Anterior cingulate cortex (tissue), 58 donors: ENCODE measurements around the gene ZFYVE28.
A peak's percentile ranks its signal among the peaks of the same experiment; 100 is the strongest.

Source experiments
- DNase-seq, 58 donors: peaks; one replicate each; lab custom pipeline; 2025; lab: John Stamatoyannopoulos, UW

The ZFYVE28 gene

DNA sequence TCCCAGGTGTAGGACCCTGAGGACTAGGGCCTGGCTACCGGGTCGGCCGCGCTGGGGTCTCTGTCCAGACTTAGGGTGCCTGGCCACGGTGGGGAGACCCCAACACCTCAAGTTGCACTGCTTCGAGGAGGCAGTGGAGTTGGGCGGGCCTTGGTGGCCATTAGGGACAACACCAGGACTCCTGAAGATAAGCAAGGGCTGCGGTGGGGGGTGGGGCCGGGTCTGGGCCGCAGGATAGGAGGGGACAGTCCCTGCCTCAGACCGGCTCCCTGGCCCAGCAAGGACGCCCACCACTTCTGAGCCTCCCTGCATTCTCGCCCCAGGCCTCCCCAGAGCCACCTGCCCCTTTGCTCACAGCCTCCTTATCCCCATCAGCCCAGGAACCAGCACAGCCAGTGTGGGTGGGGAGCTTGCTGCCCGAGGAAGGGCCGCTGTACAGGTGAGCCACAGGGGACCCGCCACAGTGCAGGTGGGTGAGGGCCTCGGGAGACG, 151.1 kb downstream of the ZFYVE28 start:
- DNase-seq: no peak

DNA sequence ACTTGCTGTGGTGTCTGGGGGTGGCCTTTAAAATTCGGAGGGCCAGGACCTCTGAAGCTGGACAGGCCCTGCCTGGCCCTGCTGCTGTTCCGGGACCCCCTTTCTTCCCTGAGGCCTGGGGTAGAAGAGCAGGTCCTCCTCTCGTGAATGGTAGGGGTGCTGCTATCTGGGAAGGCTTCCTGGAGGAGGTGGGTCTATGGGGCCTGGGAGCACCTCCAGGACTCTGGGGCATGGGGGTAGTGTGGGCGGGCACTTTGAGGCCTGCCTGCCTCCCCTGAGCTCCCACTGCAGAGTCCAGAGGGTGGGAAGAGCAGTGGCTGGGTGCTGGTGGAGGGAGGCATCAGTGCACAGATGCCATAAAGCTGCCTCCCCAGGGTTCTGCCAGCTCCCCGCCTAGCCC, 151.6 kb downstream of the ZFYVE28 start:
- no peak for DNase-seq

DNA sequence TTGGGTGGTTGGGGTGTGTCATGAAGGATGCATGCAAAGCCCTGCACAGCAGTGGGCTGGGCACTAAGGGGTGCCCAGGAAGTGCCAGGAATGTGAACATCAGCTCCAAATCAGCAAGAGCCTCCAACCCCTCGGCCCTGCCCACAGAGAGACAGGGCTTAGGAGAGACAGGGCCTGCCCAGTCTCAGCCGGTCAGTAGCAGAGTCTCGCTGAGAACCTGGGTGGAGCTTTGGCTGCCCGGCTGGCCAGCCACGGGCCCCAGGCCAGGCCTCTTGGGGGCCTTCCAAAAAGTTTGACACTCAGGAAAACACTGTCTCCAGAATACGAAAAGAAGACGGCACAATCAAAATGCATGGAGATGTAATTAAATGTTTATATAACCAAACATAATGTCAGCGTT, 152.3 kb downstream of the ZFYVE28 start:
- DNase-seq: peak in 36 of 58 donors; percentile 11 to 67 (median 48)

DNA sequence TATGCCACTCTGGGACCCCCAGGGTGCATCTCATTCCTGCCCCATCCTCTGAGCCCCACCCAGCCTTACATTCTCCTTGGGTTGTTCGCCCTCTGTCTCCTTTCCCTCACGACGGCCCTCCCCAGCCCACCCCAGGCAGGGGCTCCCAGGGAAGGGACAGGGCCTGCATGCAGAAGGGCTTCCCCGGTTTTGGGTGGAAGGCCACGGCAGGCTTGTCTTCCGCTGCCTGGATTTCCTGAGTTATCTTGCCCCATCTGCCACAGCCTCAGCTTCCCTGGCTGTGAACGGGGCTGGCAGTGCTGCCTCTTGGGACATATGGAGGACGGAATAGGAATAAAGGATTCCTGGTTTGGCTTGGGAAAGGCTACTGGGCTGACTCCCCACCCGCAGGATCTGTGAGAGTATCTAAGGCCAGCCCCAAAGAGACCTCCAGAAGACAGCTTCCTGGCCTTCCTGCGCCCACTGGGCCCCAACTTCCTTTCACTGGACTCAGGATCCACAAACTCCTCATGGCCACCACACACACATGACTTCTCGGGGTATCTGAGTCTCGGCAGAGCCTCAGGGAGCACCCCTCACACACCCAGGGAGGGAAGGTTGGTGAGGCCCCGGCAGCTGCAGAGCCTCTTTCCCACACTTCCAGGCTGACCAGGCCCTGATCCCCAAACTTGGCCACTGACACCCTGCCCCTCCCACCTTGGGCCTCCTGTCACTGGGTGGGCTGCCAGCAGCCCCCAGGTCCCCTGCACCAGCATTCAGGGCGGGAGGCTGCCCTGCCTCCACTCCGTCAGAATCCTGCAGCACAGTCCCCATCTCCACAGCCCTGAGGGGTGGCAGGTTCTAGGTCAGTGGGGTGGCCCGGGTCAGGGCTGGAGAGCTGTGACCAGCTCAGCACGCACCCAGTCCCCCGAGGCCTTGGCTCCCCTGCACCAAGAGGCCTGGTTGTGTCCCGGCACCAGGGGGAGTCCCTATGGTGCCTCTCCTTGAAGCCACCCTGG, 153.0 kb downstream of the ZFYVE28 start:
- DNase-seq: no peak

DNA sequence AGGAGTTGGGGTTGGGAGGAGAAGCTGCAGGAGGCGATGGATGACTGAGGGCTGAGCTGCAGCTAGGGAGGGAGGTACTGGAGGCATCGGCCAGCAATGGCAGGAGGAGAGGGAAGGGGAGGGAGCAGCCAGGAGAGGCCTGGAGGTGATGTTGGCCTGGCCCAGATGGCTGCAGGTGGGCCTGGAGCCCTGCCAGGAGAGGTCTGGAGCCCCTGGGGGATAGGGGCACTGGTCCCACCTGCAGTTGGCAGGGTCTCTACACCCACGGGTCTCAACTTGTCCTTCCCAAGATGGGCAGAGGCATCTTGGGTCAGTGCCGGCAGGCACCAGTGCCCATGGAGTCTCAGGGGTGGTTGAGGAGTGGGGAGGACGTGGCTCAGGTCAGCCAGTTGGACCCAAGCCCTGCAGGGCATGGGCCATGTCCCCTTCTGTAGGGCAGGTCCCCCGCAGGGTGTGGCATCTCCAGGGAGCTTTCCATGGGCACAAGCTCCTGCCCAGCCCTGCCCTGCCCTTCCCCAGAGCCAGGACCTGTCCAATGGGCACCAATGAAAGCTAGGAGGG, 153.9 kb downstream of the ZFYVE28 start:
- DNase-seq: no peak

DNA sequence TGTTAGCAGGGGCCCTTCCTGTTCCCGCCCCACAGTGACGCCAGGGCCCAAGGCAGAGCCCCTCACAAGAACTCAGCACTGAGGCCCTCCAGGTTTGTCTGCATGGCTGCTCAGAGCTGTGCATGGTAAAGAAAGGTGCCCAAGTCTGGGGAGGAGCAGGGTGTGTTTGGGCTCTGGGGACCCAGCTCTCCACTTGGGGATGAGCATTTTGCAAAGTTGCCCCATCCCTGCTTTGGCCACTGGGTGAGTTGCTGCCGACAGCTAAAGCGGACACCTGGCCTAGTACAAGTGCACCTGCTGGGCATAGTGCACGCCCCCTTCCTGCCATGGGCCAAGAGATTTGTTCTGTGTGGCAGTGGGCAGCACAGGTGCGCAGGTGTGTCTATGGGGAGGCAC, 154.5 kb downstream of the ZFYVE28 start:
- DNase-seq: peak in 1 of 58 donors; percentile 25

DNA sequence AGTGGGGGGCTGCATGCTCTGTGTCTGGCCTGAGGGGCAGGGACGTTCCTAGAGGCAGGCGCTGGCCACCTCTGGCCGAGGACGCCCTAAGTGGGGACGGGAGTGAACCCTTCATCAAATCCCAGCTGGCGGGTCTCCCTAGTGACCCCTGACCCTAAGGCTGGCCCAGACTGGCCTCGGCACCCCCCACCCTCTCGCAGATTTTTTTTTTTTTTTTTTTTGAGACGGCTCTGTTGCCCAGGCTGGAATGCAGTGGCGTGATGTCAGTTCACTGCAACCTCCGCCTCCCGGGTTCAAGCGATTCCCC, 155.5 kb downstream of the ZFYVE28 start:
- no peak for DNase-seq

DNA sequence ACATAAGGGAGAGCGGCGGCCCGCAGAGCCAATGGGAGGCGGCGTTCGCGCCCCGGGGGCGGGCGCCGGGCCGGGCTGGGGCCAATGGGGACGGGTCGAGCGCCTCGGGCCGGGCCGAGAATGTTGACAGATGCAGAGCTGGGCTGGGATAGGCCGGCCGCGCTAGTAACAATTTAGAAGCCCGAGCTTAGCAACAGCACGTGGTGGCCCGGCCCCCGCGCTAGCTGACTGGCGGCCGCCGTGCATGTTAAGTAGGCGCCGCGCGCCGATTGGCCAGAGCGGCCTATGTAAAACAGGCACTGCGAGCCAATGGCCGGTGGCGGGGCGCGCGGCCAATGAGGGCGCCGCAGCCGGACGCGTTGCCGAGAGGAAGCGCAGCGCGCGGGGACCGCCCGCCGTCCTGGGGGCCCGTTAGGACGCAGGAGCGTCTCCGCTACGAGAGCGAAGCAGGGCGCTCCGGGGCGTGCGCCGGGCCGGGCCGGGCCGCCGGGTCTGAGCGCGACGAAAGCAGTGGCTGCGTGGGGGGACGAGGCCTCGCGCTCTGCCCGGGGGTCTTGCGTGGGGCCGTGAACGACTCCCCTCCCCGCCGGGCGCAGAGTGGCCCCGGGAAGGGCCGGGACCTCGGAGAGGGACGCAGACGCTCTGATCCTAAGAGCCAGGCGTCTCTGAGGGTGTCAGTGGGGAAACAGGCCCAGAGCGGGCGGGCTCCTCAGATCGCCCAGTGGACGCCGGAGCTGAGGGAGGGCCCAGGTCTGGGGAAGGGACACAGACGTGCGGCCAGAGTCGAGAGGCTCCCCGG, 156.1 kb downstream of the ZFYVE28 start:
- peak; percentile 80 to 100 (median 99) for DNase-seq

DNA sequence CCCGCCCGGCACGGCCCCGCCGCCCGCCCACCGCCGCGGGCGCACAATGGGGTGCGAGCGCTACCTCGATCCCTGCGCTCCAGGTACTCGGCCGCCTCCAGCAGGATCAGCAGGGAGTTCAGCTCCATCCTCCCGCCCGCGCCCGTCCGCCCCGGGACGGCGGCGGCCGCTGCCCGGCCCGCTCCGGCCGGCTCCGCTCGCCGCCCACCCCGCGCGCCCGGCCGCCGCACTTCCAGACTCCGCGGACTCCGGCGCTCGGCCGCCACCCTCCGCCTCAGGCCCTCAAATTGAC, 156.6 kb downstream of the ZFYVE28 start, which contains the start of gene MXD4:
MXD4 (minus strand) TSS at position 257 of the 292 bp plus-strand sequence; CDS start at position 128, 129 bp downstream.
- no peak for DNase-seq

DNA sequence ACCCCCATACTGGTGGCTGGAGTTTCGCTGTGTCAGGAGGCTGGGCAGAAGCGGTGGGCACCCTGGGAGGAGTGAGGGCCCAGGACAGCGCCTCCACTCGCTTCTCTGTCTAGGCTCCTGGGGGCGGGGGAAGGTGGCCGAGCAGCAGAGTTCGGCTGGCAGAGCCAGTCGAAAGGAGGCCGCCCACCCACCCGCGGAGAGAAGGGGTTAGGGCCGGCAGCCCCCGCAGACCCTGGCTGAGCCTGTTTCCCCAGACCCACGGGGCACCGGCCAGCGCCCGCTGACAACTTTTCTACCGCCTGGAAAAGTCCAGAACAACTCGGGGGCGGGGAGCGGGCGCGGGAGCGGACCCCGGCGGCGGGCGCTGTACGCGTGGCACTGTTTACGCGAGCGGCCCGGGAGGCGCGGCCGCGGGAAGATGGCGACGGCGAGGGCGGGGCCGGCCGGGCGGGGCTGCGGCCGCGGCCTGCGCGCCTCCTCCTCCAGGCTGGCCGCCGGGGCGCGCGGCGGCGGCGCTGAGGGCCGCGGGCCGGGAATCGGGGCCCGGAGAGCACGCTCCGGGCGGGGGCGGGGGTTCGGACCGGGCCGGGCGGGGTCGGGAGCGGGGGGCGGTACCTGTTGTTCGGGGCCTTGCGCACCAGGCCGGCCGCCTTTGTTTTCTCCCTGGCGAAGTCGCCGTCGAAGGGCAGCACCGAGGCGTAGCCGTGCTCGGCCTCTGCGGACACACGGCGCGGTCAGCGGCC, 157.2 kb downstream of the ZFYVE28 start:
- DNase-seq: peak in 5 of 58 donors; percentile 29 to 51 (median 44)

DNA sequence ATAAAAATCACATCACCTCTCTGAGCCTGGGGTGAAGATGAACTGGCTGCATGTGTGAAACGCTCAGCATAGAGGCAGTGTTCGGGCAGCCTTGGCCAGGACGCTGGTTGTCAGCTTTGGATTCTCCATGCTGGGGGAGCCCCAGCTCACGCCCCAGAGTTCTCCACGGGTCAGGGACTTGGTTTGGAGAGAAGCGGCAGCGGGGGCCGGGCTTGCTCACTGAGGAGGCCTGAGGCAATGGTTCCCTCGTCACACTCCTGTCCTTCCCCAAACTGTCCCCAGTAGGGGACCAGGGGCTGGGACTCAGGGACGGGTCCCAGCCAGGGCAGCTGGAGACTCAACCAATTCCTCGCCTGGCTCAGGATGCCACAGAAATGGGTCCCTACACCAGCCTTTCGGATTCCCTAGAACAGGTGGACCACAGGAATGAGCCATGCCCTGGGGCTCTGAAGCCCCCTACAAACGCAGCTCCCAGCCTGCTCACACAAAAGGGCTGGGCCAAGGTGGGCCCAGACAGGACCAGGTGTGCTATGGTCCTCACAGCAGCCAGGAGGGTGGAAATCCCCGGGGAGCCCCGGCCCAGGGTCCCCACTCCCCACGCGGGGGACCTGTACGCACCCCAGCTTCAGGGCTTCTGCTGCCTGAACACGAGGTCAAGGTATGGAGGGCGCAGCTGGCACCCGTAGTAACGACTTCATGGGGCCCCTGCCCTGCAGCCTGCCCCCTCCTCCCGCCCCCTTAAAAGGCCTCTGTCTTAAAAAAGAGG, 157.9 kb downstream of the ZFYVE28 start:
- DNase-seq: no peak

DNA sequence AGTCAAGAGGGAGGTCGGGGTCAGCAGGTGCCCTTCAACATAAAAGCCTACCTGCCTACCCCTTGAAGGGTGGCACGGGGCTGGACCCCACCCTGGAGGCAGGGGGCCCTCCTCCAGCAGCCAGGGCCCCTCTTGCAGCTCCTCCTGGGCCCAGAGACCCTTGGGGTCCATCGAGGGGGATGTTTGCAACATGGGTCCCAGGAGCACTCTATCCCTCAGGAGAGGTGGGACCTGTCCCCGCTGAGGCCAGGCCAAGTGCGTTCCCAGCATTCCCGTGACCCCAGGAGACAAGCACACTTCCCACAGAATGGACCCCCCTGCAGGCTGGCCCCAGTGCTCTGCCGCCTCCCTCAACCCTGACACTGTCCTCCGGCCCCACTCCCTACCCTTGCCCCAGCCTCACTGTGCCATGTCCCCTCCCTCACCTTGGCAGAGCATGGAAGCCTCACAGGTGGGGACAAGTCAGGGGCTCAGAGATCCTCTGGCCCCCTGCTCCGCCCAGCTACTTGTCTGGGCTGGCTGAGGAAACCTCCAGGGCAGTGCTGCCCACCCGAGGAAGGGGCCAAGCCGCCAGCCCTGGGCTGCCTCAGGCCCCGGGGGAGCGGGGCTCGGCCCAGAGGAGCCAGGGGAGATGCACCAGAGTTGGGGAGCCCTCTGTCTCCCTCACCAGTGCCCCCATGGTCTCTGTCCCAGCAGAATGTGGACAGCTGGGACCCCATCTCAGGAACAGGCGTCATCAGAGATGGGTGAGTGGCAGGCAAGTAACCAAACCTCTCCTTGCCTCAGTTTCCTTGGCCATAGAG, 158.7 kb downstream of the ZFYVE28 start:
- DNase-seq: no peak

DNA sequence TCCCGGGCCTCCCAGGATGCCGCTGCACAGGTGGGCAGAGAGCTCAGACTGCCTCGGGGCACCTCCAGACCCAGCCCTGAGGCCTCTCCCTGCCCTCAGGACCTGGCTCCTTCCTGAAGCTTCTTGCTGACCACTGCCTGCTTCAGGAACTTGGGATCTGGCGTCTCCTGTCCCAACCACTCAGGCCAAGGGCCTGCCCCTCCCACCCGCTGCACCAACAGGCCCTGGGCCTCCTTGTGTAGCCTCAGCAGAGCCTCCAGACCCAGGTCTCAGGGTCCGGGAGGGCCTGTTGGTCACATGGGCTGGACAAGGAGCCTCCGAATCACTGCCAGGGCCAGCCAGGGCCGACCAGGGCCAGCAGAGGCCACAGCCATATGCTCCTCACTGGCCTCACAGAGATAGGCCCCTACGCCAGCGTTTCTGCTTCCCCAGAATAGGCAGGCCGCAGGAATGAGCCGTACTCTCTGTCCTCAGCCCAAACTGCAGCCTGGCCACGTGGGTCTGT, 159.4 kb downstream of the ZFYVE28 start:
- DNase-seq: no peak

DNA sequence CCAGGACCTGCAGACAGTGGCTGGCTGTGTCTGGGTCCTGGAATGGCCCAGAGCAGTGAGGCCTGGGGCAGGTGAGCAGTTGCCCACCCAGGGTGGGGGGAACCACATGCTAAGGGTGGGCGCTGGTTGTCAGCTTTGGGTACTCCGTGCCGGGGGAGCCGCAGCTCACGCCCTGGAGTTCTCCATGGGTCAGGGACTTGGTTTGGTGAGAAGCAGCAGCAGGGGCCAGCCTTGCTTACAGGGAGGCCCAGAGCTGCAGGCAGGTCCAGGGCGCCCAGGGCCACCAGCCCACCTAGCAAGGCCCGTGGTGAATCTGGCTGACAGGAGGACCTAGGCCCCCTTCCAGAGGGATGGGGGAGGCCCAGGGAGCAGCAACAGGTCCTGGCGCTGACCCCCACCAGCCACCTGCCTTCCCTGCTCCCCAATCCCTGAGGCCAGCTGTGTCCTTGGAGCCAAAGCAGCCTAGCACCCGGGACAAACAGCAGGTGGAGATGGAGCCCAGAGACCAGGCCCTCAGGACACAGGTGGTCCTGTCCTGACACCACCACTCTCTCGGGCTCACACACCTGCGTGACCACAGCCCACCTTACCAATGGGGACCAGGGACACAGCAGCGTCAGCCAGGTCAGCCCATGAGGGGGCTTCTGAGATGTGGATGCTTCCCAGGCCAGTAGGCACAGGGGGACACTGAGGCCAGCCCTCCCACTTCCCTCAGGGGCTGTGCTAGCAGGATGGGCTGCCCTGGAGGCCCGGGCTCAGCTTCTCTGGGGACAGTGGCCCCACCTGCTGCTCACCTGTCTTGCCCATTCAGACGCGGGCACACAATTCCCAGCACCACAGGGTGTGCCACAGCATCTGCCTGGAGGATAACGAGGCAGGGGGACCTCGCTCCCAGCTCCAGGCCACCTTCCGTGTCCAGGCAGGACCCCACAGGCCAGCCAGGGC, 160.1 kb downstream of the ZFYVE28 start:
- no peak for DNase-seq

DNA sequence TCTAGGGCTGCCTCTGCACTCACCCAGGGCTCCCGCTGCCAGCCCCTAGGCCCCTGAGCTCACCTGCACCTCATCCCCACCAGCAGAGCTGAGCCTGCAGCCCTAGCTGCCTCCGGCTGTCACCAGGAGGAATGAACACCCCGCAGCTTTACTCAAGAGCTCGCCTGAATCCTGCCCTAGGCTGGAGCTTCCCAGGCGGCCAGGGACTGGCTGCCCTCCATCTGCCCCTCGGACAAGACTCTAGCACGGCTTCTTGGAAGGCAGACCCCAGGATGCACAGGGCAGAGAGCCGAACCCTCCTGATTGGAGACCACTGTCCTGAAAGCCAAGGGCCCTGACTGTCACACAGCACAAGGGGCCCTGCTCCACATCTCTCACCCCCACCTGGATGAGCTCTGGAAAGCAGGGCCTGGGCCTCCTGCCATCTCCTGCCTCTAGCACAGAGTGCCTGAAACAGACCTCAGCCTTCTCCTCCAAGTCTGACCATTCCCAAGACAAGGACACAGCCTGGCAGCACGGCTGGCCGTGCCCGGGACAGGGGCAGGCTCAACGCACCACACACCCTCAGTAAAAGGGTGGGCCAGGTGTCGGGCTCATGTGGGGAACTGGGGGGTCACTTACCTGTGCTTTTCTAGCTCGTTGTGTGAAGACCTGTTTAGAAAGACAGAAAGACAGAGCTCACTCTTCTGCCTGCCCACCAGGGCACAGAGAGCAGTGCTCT, 160.9 kb downstream of the ZFYVE28 start:
- no peak for DNase-seq

DNA sequence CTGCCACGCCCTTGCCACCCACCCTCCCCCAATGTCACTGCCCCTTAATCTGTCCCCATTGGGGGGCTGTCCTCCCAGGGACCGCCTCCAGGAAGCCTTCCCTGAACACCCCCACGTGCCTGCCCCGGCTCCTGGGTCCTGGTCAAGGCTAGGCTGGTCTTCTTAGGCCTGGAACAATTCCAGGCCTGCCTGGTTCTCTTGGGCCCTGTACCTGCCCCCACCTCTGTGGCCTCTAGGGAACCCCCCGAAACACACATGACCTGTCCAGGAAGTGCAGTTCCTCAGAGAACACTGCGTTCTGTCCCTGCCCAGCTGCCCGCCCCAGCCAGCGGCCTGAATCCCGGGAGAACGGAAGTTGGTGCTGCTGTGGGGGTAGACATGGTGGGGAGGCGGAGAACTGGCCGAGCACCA, 161.7 kb downstream of the ZFYVE28 start:
- DNase-seq: peak in 1 of 58 donors; percentile 38
